ENCODE results near the gene CSF1.
A peak's percentile ranks its signal among the peaks of the same experiment; 100 is the strongest.

CSF1 gene

DNA sequence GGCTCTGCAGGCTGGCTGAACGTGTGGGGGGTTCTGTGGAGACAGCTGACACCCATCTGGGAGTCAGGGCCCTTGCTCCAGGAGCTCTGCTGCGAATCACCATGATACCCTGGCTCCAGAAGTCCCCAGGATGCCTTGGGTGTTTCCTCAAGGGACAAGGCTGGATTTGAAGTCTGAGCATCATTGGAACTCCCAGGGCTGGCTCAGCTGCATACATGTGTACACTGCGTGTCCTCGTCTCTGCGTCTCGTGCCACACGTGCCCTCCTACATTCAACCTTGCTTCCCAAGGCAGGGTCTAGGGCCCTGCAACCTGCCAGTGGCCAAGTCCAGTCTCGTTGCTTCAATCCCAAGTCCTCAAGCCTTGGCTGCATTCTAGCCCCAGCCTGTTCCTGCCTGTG lies 11.7 kb downstream of the CSF1 start:
- DNase-seq, result no peak

DNA sequence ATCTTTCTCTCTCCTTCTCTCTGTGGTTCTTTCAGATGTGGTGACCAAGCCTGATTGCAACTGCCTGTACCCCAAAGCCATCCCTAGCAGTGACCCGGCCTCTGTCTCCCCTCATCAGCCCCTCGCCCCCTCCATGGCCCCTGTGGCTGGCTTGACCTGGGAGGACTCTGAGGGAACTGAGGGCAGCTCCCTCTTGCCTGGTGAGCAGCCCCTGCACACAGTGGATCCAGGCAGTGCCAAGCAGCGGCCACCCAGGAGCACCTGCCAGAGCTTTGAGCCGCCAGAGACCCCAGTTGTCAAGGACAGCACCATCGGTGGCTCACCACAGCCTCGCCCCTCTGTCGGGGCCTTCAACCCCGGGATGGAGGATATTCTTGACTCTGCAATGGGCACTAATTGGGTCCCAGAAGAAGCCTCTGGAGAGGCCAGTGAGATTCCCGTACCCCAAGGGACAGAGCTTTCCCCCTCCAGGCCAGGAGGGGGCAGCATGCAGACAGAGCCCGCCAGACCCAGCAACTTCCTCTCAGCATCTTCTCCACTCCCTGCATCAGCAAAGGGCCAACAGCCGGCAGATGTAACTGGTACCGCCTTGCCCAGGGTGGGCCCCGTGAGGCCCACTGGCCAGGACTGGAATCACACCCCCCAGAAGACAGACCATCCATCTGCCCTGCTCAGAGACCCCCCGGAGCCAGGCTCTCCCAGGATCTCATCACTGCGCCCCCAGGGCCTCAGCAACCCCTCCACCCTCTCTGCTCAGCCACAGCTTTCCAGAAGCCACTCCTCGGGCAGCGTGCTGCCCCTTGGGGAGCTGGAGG lies 12.7 kb downstream of the CSF1 start:
- no peak for DNase-seq

DNA sequence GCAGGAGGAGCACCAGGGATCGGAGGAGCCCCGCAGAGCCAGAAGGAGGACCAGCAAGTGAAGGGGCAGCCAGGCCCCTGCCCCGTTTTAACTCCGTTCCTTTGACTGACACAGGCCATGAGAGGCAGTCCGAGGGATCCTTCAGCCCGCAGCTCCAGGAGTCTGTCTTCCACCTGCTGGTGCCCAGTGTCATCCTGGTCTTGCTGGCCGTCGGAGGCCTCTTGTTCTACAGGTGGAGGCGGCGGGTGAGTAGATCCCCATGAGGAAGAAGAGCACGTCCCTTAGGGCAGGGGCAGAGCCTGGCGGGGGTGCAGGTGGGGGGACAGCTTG lies 13.3 kb downstream of the CSF1 start:
- DNase-seq, result no peak

DNA sequence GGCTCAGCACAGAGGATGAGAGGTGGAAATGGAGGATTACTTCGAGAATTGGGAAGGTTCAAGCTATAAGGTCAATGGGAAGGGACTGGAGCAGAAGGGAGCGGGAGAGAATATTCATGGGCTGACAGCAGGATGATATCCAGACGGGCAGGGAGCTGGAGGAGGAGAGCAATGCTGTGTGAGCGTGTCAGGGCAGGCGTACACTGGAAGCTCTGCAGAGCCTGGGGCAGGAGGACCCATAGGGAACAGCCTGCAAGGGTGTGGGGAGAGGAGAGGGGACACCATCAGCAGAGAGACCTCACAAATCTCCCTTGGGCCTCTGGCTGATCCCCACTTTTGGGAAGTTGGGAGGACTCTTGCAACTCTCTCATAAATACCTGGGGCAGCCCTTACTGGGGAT lies 13.7 kb downstream of the CSF1 start:
- DNase-seq, result no peak

DNA sequence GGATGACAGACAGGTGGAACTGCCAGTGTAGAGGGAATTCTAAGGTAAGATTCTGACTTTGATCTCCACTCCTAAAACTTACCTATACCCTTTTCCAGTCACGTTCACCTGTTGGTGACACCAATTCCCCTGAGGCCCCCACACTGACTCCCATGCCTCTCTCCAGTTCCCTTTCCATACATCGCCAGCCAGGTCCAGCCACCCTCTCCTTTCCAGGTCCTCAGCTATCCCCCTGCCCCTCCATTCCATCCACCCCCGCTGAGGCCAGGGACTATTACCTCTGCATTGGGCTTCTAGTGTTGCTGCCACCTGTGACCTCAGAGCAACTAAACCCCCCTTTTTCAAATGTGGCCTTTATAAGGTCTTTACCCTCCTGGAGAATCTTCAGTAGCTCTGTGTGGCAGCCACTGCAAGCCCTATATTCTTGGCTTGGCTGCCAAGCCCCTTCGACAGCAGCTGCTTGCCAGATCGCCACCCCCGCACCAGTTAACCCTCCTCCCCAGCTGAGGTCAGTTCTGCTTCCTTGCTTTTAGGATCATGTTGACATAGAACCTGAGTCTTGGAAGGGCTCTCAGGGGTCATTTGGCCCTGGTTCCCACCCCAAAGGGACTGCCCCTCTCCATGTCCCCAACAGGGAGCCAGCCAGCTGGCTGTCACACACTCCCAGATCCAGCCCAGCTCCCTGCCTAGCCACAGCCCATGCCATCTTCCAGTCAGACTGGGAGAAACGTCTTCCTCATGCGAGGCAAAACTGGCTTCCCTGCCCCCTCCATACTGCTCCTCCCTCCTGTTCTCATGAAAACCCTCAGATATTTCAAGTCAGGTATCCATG lies 14.7 kb downstream of the CSF1 start:
- no peak for DNase-seq

DNA sequence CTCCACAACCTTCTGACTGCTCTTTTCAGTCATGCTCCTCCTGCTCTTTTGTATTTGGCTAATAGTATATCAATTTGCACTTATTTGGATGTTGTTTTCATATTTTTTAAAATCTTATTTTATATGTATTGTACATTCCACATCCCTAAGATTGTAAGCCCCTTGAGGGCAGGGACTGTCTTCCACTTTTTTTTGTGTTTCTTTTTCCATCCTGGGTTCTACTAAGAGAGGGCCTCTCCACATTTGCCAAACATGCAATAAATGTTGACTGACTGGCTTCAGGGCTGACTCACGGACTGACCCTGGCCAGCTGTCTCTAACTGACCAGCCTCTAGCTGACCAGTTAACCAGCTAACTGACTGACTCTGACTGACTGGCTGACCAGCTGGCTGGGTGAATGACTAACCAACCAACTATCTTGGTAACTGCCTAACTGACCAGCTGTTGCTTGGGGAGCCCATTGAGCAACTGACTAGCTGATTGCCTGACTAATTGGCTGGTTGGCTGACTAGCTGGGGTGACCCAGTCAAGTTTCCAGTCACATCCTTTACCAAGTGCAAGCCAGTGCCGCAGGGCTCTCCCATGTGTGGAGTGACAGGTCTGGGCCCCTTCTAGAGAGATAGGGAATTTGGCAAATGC lies 16.1 kb downstream of the CSF1 start:
- no peak for DNase-seq

DNA sequence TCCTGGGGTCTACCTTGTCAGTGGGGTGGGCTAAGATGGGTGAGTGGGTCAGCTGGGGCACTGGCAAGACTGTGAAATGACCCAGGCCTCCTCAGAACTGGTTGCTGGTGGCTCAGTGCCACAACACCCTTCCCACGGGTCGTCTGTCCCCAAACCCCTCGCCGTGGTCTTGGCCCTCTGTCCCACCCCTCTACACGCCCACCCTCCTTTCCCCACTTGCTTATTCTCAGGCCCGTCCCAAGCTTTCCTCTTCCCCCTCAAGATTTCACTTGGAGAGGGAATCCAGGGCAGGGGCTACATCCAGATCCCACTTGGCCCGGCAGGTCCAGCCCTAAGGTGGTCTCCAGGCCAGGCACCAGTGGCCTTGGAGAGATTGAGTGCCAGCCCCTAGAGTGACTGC lies 16.7 kb downstream of the CSF1 start:
- DNase-seq, result no peak

DNA sequence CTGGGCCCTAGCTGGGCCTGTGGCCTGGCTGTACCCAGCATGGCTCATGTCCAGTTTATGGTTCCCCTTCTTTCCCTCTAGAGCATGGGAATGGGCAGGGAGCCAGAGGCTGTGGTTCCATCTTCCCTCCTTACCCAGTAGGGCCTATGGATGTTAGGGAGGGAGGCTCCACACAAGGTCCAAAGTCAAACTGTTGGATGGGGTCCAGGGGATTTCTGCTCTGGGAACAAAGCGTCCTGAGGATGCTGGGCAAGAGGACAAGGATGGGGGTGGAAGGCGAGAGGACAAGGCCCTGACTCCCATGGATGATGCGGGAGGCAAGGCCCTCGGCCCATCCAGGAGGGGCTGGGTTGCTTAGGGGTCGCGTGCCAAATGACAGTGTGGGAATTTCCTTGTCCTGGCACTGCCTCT lies 17.3 kb downstream of the CSF1 start:
- no peak for DNase-seq

DNA sequence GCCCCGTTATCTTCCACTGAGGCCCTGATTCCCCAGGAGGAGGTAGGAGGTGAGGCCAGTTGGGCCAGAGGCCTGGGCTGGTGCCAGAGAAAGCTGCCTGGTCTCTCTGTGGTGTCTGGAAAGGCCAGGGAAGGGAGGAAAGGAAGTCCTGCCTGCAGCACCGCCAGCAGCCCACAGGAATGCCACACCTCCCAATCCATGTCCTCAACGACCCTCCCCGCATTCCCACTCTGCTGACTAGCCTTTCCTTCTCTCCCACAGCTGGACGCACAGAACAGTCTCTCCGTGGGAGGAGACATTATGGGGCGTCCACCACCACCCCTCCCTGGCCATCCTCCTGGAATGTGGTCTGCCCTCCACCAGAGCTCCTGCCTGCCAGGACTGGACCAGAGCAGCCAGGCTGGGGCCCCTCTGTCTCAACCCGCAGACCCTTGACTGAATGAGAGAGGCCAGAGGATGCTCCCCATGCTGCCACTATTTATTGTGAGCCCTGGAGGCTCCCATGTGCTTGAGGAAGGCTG lies 18.0 kb downstream of the CSF1 start:
- DNase-seq, result peak; percentile 54

DNA sequence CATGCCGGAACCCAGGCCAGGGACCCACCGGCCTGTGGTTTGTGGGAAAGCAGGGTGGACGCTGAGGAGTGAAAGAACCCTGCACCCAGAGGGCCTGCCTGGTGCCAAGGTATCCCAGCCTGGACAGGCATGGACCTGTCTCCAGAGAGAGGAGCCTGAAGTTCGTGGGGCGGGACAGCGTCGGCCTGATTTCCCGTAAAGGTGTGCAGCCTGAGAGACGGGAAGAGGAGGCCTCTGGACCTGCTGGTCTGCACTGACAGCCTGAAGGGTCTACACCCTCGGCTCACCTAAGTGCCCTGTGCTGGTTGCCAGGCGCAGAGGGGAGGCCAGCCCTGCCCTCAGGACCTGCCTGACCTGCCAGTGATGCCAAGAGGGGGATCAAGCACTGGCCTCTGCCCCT lies 18.5 kb downstream of the CSF1 start:
- no peak for DNase-seq

DNA sequence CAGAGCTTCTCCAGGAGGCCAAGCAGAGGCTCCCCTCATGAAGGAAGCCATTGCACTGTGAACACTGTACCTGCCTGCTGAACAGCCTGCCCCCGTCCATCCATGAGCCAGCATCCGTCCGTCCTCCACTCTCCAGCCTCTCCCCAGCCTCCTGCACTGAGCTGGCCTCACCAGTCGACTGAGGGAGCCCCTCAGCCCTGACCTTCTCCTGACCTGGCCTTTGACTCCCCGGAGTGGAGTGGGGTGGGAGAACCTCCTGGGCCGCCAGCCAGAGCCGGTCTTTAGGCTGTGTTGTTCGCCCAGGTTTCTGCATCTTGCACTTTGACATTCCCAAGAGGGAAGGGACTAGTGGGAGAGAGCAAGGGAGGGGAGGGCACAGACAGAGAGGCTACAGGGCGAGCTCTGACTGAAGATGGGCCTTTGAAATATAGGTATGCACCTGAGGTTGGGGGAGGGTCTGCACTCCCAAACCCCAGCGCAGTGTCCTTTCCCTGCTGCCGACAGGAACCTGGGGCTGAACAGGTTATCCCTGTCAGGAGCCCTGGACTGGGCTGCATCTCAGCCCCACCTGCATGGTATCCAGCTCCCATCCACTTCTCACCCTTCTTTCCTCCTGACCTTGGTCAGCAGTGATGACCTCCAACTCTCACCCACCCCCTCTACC lies 19.1 kb downstream of the CSF1 start:
- no peak for DNase-seq

DNA sequence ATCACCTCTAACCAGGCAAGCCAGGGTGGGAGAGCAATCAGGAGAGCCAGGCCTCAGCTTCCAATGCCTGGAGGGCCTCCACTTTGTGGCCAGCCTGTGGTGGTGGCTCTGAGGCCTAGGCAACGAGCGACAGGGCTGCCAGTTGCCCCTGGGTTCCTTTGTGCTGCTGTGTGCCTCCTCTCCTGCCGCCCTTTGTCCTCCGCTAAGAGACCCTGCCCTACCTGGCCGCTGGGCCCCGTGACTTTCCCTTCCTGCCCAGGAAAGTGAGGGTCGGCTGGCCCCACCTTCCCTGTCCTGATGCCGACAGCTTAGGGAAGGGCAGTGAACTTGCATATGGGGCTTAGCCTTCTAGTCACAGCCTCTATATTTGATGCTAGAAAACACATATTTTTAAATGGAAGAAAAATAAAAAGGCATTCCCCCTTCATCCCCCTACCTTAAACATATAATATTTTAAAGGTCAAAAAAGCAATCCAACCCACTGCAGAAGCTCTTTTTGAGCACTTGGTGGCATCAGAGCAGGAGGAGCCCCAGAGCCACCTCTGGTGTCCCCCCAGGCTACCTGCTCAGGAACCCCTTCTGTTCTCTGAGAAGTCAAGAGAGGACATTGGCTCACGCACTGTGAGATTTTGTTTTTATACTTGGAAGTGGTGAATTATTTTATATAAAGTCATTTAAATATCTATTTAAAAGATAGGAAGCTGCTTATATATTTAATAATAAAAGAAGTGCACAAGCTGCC lies 19.8 kb downstream of the CSF1 start:
- DNase-seq, result no peak

DNA sequence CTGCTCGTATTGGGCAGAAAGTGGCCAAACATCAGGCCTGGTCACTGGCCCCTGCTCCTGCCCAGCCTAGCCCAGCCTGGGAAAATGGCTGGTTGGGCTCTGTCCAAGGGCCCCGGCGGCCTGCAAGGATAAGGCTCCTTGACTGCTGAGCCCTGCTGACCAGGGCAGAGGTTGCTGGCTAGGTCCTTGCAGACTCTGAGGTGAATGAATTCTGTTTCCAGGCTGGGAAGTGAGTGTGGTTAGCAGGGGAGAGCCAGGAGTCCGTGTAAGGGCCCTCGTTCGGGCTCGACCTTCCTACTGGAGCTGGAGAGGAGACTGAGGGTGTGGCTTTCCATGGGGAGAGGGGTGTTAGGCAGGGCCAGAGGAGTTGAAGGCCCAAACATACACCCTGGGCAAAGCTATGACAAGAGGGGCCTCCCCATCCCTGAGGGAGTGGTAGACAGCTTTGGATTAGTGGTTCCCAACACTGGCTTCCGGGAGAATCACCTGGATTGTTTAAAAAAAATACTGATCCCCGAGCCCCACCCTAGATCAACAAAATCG lies 20.6 kb downstream of the CSF1 start:
- peak; percentile 72 for DNase-seq

DNA sequence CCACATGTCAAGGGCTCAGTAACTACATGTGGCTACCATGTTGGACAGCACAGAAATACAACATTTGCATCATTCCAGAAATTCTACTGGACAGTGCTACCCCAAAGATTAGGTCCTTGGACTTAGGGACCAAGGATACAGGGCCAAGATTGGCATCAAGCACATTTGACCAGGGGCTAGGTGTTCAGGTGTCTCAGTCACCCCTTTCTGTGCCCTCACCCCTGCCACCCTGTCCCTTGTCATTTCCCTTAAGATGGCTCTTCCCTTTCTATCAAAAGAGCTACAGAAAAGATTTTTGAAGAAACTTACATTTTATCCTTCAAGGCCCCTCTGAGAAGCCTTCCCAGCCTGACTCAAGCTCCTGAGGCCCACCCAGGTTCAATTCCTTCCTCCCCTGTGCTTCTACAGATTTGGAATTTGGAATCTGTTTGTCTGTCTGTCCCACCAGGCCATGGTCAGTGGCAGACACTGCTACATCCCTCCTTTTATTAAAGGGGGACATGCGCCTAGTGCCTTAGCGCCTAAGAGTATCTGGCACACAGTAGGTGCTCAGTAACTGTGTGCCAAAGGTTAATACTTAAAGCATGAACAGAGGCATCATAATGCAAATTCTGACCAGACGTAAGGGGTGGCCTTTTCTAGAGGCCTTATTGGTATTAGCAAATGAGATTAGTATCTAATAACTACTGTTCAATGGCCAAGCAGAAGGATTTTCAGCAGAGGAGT lies 21.4 kb downstream of the CSF1 start:
- no peak for DNase-seq

DNA sequence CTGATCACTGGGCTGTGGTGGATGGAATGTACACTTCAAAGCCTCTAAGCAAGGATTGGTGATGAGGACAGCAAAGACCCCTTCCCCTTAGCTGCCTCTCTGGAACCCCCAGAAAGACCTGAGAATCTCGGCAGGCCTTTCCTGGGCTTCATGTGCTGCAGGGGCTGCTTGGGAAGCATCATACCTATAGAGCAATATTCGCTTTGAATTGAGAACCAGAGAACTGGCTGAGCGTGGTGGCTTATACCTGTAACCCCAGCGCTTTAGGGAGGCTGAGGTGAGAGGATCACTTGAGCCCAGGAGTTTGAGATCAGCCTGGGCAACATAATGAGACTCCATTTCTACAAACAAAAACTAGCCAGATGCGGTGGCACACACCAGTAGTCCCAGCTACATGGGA lies 22.0 kb downstream of the CSF1 start:
- DNase-seq, result no peak

DNA sequence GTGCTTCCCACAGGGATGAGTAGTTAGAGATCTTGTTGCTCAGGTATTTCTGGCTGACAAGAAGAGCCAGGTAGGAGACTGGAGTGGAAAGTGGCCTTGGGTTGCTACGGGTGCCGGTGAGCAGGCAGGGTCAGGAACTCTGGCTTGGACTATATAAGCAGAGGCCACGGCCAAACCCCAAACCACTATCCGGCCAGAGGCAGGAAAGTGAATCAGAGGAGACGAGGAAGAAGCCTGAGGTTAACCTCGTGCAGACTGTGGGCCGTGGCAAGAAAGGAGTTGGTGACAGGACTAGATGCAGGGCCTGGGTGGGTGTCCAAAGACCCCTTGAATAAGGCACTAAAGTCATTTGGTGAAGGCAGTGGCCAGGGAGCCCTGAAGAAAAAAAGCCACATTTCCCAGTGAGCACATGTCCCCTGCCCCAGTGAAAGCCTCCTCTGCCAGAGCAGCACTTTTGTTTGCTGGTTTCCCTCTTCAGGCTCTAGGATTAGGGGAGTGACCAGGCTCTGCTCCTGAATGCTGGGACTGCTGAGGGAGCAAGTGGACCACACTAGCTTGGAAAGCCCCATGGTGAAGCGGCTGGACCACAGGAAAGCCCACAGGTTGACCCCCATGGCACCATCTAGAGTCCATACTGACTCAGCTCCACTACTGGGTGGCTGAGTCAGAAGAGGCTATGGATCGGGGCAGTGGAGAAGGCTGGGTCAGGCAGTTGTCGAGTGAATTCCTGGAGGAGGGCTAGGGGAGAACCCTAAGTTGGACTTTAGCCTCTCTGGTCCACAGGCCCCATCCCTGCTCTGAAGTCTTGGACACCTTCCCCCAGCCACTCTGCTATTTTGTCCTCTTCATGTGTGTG lies 23.4 kb downstream of the CSF1 start:
- DNase-seq, result no peak

DNA sequence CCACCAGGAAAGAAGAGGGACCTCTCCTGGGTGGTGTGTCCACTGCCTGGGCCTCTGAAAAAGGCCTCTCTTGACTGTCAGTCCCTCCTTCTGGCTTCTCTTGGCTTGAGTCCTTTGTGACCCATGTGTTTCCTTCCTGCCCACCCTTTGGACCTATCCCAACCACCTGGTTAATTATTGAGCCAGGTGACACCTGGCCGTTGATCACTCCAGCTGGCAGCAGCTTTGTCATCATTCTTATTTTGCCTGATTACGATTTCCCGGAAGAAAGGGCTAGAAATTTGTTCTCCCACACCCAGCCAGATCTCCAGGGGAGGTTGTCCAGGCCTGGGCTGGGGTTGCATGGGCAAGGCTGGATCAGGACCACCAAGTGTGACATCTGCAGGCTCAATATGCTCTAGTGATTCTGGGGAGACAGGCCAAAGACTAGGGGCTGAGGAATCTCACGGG lies 24.8 kb downstream of the CSF1 start:
- DNase-seq, result no peak

DNA sequence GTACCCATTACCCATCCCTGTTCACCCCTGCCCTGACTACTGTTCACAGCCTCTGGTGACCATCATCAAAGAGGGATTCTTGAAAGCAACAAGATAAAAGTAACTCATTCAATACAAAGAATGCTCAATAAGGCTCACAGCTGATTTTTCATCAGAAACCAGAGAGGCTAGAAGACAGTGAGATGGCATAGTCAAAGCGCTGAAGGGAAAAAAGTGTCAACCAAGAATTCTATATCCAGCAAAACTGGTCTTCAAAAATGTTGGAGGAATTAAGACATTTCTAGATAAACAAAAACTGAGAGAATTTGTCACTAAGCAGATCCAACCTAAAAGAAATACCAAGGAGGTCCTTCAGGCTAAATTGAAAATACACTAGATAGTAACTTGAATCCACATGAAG lies 27.1 kb downstream of the CSF1 start:
- no peak for DNase-seq

DNA sequence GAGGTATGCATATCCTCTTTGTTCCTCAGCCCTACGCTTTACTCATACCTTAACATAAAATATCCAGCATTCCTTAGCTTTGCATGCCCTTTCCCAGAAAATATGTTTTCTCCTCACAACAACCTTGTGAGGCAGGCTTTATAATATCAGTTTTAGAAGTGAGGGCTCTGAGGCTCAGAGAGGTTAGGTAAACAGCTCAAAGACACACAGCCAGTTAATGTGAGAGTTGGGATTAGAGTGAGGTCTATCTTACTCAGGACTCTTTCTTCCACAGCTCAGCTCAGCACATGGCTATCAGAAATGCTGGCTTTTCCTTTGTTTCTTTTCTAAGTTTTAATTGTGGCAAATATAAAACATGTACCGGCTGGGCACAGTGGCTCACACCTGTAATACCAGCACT lies 27.9 kb downstream of the CSF1 start:
- no peak for DNase-seq

DNA sequence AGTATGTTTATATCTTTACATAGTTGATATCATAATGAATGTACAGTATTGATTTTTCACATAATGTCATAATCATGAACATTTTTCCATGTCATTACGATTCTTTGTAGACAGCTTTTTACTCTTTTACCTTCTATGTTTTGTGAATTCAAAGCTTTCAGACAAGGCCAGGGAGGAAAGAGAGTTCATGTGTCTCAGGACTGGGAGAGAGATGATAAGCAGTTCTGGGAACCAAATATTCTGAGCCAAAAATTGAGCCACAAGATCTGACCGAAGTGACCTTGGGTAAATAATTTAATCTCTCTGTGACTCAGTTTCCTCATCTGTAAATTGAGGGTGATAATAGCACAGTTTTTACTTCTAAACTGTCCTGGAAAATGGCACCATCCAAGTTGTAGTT lies 31.8 kb downstream of the CSF1 start:
- no peak for DNase-seq
